ENCODE results near the gene ZBTB16. TPM values are rescaled to one million over a fixed set of nuclear protein-coding genes. Genes with fewer than 3 reads are reported as not detected.

The ZBTB16 gene
- polyA plus RNA-seq, 3 donors: 4.1 to 12.3 (median 8.3) TPM

- peaks cover 4% of the 10 kb centered on the region for H3K79me2 ChIP-seq (ENCODE audit: insufficient read depth, low read length)
- peaks cover 4 to 6% of the 10 kb centered on the region in 2 donors for H3K36me3 ChIP-seq (replicated peaks in 1 of 2; ENCODE audit: control insufficient read depth in 1 of 2, insufficient read depth in 2 of 2, low read length in 2 of 2)
- no peak overlapping the region for H3K9ac ChIP-seq (ENCODE audit: insufficient read depth, low read length, poor library complexity, severe bottlenecking)
- H3K9me3 Mint-ChIP-seq: peaks cover 0 to 1% (median 0%) of the 10 kb centered on the region in 7 donors
- 95% methylated on average over 2 of the region's 4 CpGs for WGBS (ENCODE audit: insufficient coverage)
- H3K4me3 Mint-ChIP-seq: no peak overlapping the region
- TF ChIP-seq CTCF (IDR thresholded peaks at IDR 0.05): no peak
- intact Hi-C loops (cut with micrococcal nuclease): no loop called here
- peaks cover 13 to 33% of the 10 kb centered on the region in 2 donors for H3K36me3 Mint-ChIP-seq
- H3K27me3 ChIP-seq (ENCODE audit: control insufficient read depth in 2 of 2, insufficient read depth in 2 of 2, low read length in 2 of 2): no peaks in the 10 kb centered on the region
- peak overlapping the region in 1 of 7 donors; percentile 36 for H3K27ac Mint-ChIP-seq
- no peak overlapping the region for H3K4me2 ChIP-seq (replicated peaks; ENCODE audit: extremely low read depth, low read length, poor library complexity, severe bottlenecking)
- H3K9me3 ChIP-seq (replicated peaks in 1 of 2; ENCODE audit: control insufficient read depth in 1 of 2, insufficient read depth in 1 of 2, low read length in 2 of 2): no peaks in the 10 kb centered on the region
- no peak for DNase-seq
- H2AFZ ChIP-seq (ENCODE audit: insufficient read depth, low read depth, low read length, poor library complexity, severe bottlenecking): no peak overlapping the region
- peaks cover 16% of the 10 kb centered on the region for H3K4me1 Mint-ChIP-seq
- peaks cover 0 to 9% (median 0%) of the 10 kb centered on the region in 3 donors for H3K27me3 Mint-ChIP-seq (ENCODE audit: low read depth in 3 of 3)
- peaks cover 72% of the 10 kb centered on the region for H4K20me1 ChIP-seq (ENCODE audit: insufficient read depth, low read length)
- no peak overlapping the region for H3K4me3 ChIP-seq (replicated peaks in 1 of 3; ENCODE audit: low read depth in 2 of 3, low read length in 3 of 3)
- H3K4me1 ChIP-seq (ENCODE audit: control insufficient read depth in 1 of 2, insufficient read depth in 2 of 2, low read length in 2 of 2): peaks cover 0 to 2% of the 10 kb centered on the region in 2 donors
- no peak overlapping the region for H3K27ac ChIP-seq (ENCODE audit: low read depth in 1 of 2, low read length in 2 of 2)
These were observed 8.8 kb downstream of the ZBTB16 start for GRCh38 chr11:114068327-114068726.

- no peak for TF ChIP-seq CTCF (IDR thresholded peaks at IDR 0.05)
- Histone ChIP-seq H3K79me2 (ENCODE audit: insufficient read depth, low read length) (peaks cover 4% of the 10 kb centered on the region), H3K4me3 (replicated peaks in 1 of 3; ENCODE audit: low read depth in 2 of 3, low read length in 3 of 3) (no peak overlapping the region), H4K20me1 (ENCODE audit: insufficient read depth, low read length) (peaks cover 68% of the 10 kb centered on the region), H3K27ac (ENCODE audit: low read depth in 1 of 2, low read length in 2 of 2) (no peak overlapping the region), H3K36me3 (replicated peaks in 1 of 2; ENCODE audit: control insufficient read depth in 1 of 2, insufficient read depth in 2 of 2, low read length in 2 of 2) (no peaks in the 10 kb centered on the region), H3K4me2 (replicated peaks; ENCODE audit: extremely low read depth, low read length, poor library complexity, severe bottlenecking) (no peak overlapping the region), H2AFZ (ENCODE audit: insufficient read depth, low read depth, low read length, poor library complexity, severe bottlenecking) (no peak overlapping the region), H3K9me3 (replicated peaks in 1 of 2; ENCODE audit: control insufficient read depth in 1 of 2, insufficient read depth in 1 of 2, low read length in 2 of 2) (no peaks in the 10 kb centered on the region), H3K4me1 (ENCODE audit: control insufficient read depth in 1 of 2, insufficient read depth in 2 of 2, low read length in 2 of 2) (peaks cover 18 to 22% of the 10 kb centered on the region in 2 donors), H3K9ac (ENCODE audit: insufficient read depth, low read length, poor library complexity, severe bottlenecking) (no peak overlapping the region), H3K27me3 (ENCODE audit: control insufficient read depth in 2 of 2, insufficient read depth in 2 of 2, low read length in 2 of 2) (no peaks in the 10 kb centered on the region)
- WGBS (ENCODE audit: insufficient coverage): 100% methylated on average over 2 of the region's 7 CpGs
- no peak overlapping the region for H3K27ac Mint-ChIP-seq
- intact Hi-C loops (cut with micrococcal nuclease): no loop called here
- DNase-seq: no peak
- H3K36me3 Mint-ChIP-seq: peaks cover 5 to 18% of the 10 kb centered on the region in 2 donors
- peaks cover 33% of the 10 kb centered on the region for H3K4me1 Mint-ChIP-seq
- H3K9me3 Mint-ChIP-seq: peaks cover 0 to 1% (median 0%) of the 10 kb centered on the region in 7 donors
- no peak overlapping the region for H3K4me3 Mint-ChIP-seq
- H3K27me3 Mint-ChIP-seq (ENCODE audit: low read depth in 3 of 3): peaks cover 0 to 8% (median 6%) of the 10 kb centered on the region in 3 donors
These were observed 11.1 kb downstream of the ZBTB16 start for GRCh38 chr11:114070464-114071139.
